Adipocyte (in vitro differentiated cells): Measurements from ENCODE around the gene COPB1.

ENCODE experiments used
- DNase-seq: peaks from one replicate; pipeline ENCODE4 v3.0.0-alpha.2; 2015; ENCODE audit warnings: low read depth
- H3K27me3 ChIP-seq: replicated peaks from 2 replicates; pipeline ENCODE4 v1.7.0; 2013; ENCODE audit warnings: mild to moderate bottlenecking, low read length, moderate library complexity; ENCODE audit not compliant: control insufficient read depth, insufficient read depth
- H3K36me3 ChIP-seq: 2 replicates; pipeline ENCODE4 v1.7.0; 2013; ENCODE audit warnings: low read length, mild to moderate bottlenecking, moderate library complexity; ENCODE audit not compliant: control insufficient read depth, insufficient read depth, severe bottlenecking
- H3K4me1 ChIP-seq: 2 replicates; pipeline ENCODE4 v1.7.0; 2013; ENCODE audit warnings: mild to moderate bottlenecking, low read length, moderate library complexity; ENCODE audit not compliant: control insufficient read depth, insufficient read depth
- H3K4me3 ChIP-seq: 2 replicates; pipeline ENCODE4 v1.7.0; 2013; ENCODE audit warnings: mild to moderate bottlenecking, low read length, moderate library complexity
- H3K9ac ChIP-seq: 2 replicates; pipeline ENCODE4 v1.7.0; 2013; ENCODE audit warnings: mild to moderate bottlenecking, low read length, moderate library complexity
- H3K9me3 ChIP-seq: 2 replicates; pipeline ENCODE4 v1.7.0; 2013; ENCODE audit warnings: mild to moderate bottlenecking, low read length, moderate library complexity; ENCODE audit not compliant: control insufficient read depth

COPB1 gene

GRCh38 chr11:14424096-14424495 is 75.5 kb downstream of the COPB1 start:
- Histone ChIP-seq H3K36me3 (no peaks in the 10 kb centered on the region), H3K9me3 (no peaks in the 10 kb centered on the region), H3K4me3 (no peak overlapping the region), H3K27me3 (no peaks in the 10 kb centered on the region), H3K9ac (peak overlapping the region; percentile 63), H3K4me1 (peaks cover 45% of the 10 kb centered on the region)
- DNase-seq = peak; percentile 57

- DNase-seq = peak; percentile 47
- no peaks in the 10 kb centered on the region for H3K9me3 ChIP-seq
- peaks cover 45% of the 10 kb centered on the region for H3K4me1 ChIP-seq
- H3K9ac ChIP-seq = peak overlapping the region; percentile 63
- H3K36me3 ChIP-seq = no peaks in the 10 kb centered on the region
- peak overlapping the region; percentile 16 for H3K4me3 ChIP-seq
- H3K27me3 ChIP-seq = no peaks in the 10 kb centered on the region
These were observed 76.0 kb downstream of the COPB1 start for GRCh38 chr11:14423633-14424032.

DNA sequence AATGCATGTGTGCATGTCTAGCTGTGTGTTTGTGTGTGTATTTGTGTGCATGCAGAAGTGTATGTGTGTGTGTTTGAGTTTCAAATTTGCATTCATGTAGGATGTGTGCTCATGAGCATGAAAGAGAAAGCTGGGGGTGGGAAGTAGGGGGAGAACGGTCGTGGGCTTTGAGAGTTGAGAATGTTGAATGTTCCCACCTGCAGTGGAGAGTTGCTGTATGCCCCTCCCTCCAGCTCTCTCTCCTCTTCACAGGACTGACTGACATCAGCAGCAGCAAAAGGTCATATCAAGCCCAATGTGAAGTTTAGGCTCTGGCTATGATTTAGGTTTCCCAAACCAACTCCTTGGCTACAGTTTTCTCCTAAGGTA is 76.8 kb downstream of the COPB1 start:
- no peak for DNase-seq
- H3K9ac ChIP-seq = peak overlapping the region; percentile 63
- peak overlapping the region; percentile 30 for H3K4me3 ChIP-seq

GRCh38 chr11:14422052-14422813 is 77.4 kb downstream of the COPB1 start:
- Histone ChIP-seq H3K4me3 (peak overlapping the region; percentile 36), H3K36me3 (no peaks in the 10 kb centered on the region), H3K9me3 (no peaks in the 10 kb centered on the region), H3K9ac (peak overlapping the region; percentile 70), H3K27me3 (no peaks in the 10 kb centered on the region), H3K4me1 (peaks cover 58% of the 10 kb centered on the region)
- DNase-seq = peak; percentile 97

More for the DNA sequence above, 76.8 kb downstream of the COPB1 start:
- Histone ChIP-seq H3K36me3 (no peaks in the 10 kb centered on the region), H3K4me1 (peaks cover 53% of the 10 kb centered on the region), H3K9me3 (no peaks in the 10 kb centered on the region), H3K27me3 (no peaks in the 10 kb centered on the region)

- Histone ChIP-seq H3K9ac (no peak overlapping the region), H3K36me3 (no peaks in the 10 kb centered on the region), H3K4me1 (peaks cover 65% of the 10 kb centered on the region), H3K9me3 (no peaks in the 10 kb centered on the region), H3K27me3 (no peaks in the 10 kb centered on the region), H3K4me3 (no peak overlapping the region)
- DNase-seq = no peak
These were observed 79.4 kb downstream of the COPB1 start for GRCh38 chr11:14420223-14420622.

DNA sequence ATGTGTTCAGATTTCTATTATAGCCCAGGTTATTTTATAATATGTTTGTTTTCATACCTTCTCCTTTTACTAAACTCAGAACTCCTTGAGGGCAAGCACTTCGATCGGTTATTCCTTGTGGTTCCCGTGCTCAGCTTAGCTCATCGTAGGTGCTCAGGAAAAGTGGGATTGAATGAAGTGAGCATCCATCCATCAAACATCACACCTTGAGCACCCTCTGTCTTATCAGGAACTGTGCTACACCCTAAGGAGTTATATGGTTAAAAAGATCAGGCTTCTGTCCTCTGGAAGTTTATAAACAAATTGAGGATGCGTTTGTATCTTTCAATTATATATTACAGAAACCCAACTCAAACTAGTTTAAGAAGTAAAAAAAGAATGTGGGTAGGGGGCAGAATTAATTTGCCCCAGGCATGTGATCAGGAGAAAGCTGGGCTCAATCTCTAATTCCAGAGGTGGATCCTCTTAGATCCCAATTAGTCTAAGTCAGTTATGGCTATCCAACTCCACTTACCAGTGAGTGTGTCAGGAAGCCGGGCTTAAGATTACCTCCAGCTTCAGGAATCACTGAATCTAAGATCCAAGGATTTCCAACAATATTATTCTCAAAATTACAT is 80.7 kb downstream of the COPB1 start:
- peak overlapping the region; percentile 82 for H3K9ac ChIP-seq
- no peaks in the 10 kb centered on the region for H3K27me3 ChIP-seq
- H3K36me3 ChIP-seq = no peaks in the 10 kb centered on the region
- H3K4me3 ChIP-seq = no peak overlapping the region
- H3K4me1 ChIP-seq = peaks cover 68% of the 10 kb centered on the region
- no peaks in the 10 kb centered on the region for H3K9me3 ChIP-seq
- DNase-seq = peak; percentile 24

GRCh38 chr11:14417617-14418374 is 81.8 kb downstream of the COPB1 start:
- Histone ChIP-seq H3K36me3 (no peaks in the 10 kb centered on the region), H3K4me3 (peak overlapping the region; percentile 12), H3K4me1 (peaks cover 68% of the 10 kb centered on the region), H3K27me3 (no peaks in the 10 kb centered on the region), H3K9ac (peak overlapping the region; percentile 82), H3K9me3 (no peaks in the 10 kb centered on the region)
- DNase-seq = peak; percentile 30

DNA sequence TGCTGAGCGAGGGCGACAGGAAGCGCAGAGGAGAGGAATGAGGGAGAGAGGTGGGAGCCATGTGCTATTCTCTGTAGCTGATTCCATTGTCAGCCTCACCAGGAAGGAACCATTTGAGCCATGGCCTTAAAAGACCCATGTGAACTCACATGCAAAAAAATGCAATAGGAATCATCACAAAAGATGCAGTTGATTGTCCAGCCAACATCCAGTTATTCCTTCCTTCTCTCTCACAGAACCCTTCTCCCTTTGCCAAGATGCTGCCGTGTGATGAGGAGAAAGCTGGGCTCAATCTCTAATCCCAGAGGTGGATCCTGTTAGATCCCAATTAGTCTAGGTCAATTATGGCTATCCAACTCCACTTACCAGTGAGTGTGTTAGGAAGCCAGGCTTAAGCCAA is 82.4 kb downstream of the COPB1 start:
- H3K4me3 ChIP-seq = peak overlapping the region; percentile 12
- H3K27me3 ChIP-seq = no peaks in the 10 kb centered on the region
- H3K9me3 ChIP-seq = no peaks in the 10 kb centered on the region
- peak overlapping the region; percentile 82 for H3K9ac ChIP-seq
- peaks cover 70% of the 10 kb centered on the region for H3K4me1 ChIP-seq
- peak; percentile 14 for DNase-seq
- no peaks in the 10 kb centered on the region for H3K36me3 ChIP-seq

DNA sequence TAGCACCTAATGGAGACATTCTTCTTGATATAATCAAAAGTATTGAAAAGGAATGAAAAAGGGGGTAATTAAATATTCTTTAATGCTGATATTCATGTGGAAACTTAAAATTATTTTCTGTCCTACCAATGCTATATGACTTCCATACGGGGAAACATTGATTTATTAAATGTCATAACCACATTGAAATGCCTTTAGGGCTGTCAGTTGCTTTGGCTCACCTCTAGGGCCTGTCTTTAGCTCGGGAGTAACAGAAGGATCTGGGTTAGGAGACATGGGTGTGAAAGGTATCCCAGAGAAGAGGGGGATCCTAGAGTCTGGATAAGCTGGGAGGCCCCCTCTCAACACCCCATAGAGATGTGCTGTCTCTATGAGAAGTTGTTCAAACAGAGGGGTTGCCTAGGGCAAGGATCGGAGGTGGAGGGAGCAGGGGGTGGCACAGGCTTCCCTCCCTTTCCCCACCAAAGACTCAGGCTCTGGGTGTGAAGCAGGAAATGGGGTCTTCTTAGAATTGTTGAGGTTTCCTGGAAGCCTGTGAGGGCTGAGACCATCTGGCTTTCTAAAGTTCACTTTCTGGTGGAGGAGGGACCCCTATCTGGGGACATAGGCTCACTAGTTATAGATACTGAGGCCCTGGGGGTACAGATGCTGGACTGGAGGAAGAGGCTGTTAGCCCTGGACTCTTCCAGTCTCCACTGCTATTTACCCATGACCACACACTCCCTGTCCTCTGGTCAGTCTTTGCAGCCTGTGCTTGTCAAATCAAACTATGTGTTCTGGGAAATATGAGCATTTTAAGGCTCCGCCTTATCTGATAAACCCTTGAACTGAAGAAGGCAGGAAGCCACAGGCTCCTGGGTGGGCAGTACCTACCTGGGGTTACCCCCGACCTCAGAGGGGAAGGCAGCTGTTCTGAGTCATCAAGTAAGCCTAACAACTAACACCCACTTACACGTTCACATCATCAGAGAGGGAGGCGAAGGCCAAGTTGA is 84.8 kb downstream of the COPB1 start:
- no peak for DNase-seq
- H3K4me3 ChIP-seq = no peak overlapping the region
- H3K4me1 ChIP-seq = peaks cover 74% of the 10 kb centered on the region
- peak overlapping the region; percentile 49 for H3K9ac ChIP-seq
- H3K27me3 ChIP-seq = no peaks in the 10 kb centered on the region
- no peaks in the 10 kb centered on the region for H3K36me3 ChIP-seq
- no peaks in the 10 kb centered on the region for H3K9me3 ChIP-seq

DNA sequence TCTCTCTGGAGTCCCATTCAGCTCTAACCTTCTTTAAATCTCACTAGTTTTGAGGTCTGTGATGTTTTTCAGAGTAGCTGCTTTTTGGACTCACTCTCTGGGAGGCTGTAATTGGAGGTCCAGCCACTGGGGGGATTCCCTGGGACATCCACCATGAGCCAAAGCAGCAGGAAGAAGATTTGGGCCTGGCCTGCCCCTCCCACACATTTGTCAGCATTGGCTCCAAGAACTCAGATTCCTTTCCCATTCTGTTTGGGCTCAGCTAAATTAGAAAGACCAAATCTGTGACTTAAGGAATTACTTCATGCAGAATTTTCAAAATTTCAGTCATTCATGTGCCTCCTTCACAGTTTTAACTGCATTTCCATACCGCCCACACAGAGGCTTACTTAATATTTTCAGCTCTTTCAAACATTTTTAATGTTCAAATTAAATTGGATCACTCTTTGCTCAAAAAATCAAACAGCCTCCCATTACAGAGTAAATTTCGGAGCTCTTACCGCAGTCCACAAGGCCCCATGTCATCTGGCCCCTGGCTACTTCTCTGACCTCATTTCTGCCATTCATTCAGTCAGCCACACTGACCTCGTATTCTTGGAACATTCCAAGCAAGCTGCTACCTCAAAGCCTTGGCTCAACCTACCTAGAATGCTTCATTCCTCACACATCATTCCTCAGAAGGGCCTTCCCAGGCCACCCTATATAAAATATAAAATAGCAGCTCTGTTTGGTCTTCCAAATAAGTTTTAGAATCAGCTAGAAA is 86.1 kb downstream of the COPB1 start:
- Histone ChIP-seq H3K27me3 (no peaks in the 10 kb centered on the region), H3K9ac (peak overlapping the region; percentile 73), H3K4me1 (peaks cover 72% of the 10 kb centered on the region), H3K9me3 (no peaks in the 10 kb centered on the region), H3K4me3 (peak overlapping the region; percentile 14), H3K36me3 (no peaks in the 10 kb centered on the region)
- peak; percentile 77 for DNase-seq
